BLaER1 treated with 17β-estradiol and CSF1 and Interleukin-3, amounts not matched to agents 10 nM and 100 nM (cell line): Measurements from ENCODE around the gene CTNNA1.

ENCODE experiments used
- H3K27ac ChIP-seq, 11 experiments: shearing (Covaris generic); formaldehyde crosslinking; 2 replicates each; pipeline ENCODE4 v1.8.1; 2022
- H3K27me3 ChIP-seq, 11 experiments: shearing (Covaris generic); formaldehyde crosslinking; 2 replicates each; pipeline ENCODE4 v1.8.1; 2022
- H3K36me3 ChIP-seq, 11 experiments: shearing (Covaris generic); formaldehyde crosslinking; 2 replicates each; pipeline ENCODE4 v1.8.1; 2022
- H3K4me1 ChIP-seq, 10 experiments: shearing (Covaris generic); formaldehyde crosslinking; 2 replicates each; pipeline ENCODE4 v1.8.1; 2022
- H3K4me2 ChIP-seq, 11 experiments: shearing (Covaris generic); formaldehyde crosslinking; 2 replicates each; pipeline ENCODE4 v1.8.1; 2022
- H3K4me3 ChIP-seq, 10 experiments: shearing (Covaris generic); formaldehyde crosslinking; 2 replicates each; pipeline ENCODE4 v1.8.1; 2022
- H3K9ac ChIP-seq, 11 experiments: shearing (Covaris generic); formaldehyde crosslinking; 2 replicates each; pipeline ENCODE4 v1.8.1; 2022
- H3K9me3 ChIP-seq, 11 experiments: shearing (Covaris generic); formaldehyde crosslinking; replicated peaks in 1 of 11; 2 replicates each; pipeline ENCODE4 v1.8.1; 2022
- H4K20me1 ChIP-seq, 11 experiments: shearing (Covaris generic); formaldehyde crosslinking; 2 replicates each; pipeline ENCODE4 v1.8.1; 2022
- Cebpa-rat ChIP-seq, 11 experiments: shearing (Covaris generic); IDR thresholded peaks; 2 replicates each; pipeline ENCODE4 v1.8.1; 2022

Gene CTNNA1

DNA sequence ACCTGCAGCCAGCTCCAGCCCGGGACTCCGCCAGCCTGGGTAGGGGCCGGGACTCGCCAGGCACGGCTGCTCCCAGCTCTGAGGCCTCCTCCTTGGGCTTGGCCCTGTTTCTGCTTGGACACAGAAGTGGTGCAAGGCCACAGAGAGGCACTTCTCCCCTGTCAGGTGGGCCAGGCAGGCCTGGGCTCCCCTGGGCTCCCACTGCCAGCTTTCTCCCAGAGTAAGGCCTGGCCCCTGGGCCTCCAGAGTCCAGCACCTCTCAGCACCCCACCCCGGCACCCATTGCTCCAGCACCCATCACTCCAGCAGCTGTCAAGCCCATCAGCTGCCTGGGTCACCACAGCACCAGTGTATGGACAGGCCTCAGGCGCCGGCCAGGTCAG, 193.0 kb downstream of the CTNNA1 start:
- no peak for TF ChIP-seq Cebpa-rat (IDR thresholded peaks at IDR 0.05)
- H3K4me3 ChIP-seq = no peak overlapping the region
- no peaks in the 10 kb centered on the region for H3K9me3 ChIP-seq
- H3K27ac ChIP-seq = peak overlapping the region in 1 of 11 experiments; percentile 12; a peak in 2 of 22 replicates
- no peak overlapping the region for H3K9ac ChIP-seq
- H3K36me3 ChIP-seq = peaks cover 0 to 48% (median 14%) of the 10 kb centered on the region in 11 experiments; a peak in 13 of 22 replicates
- H3K4me1 ChIP-seq = peaks cover 18 to 96% (median 80%) of the 10 kb centered on the region in 10 experiments
- peak overlapping the region in 1 of 11 experiments; percentile 15; a peak in 1 of 22 replicates for H3K4me2 ChIP-seq
- H3K27me3 ChIP-seq = no peaks in the 10 kb centered on the region
- peaks cover 0 to 30% (median 16%) of the 10 kb centered on the region in 11 experiments; a peak in 12 of 22 replicates for H4K20me1 ChIP-seq

GRCh38 chr5:138946831-138947560, 193.8 kb downstream of the CTNNA1 start:
- Histone ChIP-seq H3K4me3 (no peak overlapping the region), H3K4me1 (peaks cover 25 to 99% (median 84%) of the 10 kb centered on the region in 10 experiments), H3K4me2 (peak overlapping the region in 5 of 11 experiments; percentile 28 to 68 (median 59); a peak in 4 of 22 replicates), H3K27ac (no peak overlapping the region), H4K20me1 (peaks cover 0 to 30% (median 18%) of the 10 kb centered on the region in 11 experiments; a peak in 12 of 22 replicates), H3K27me3 (no peaks in the 10 kb centered on the region), H3K9ac (no peak overlapping the region), H3K36me3 (peaks cover 0 to 49% (median 14%) of the 10 kb centered on the region in 11 experiments; a peak in 13 of 22 replicates), H3K9me3 (no peaks in the 10 kb centered on the region)
- no peak for TF ChIP-seq Cebpa-rat (IDR thresholded peaks at IDR 0.05)

GRCh38 chr5:138947780-138948179, 194.6 kb downstream of the CTNNA1 start:
- no peaks in the 10 kb centered on the region for H3K9me3 ChIP-seq
- no peak overlapping the region for H3K4me3 ChIP-seq
- no peak for TF ChIP-seq Cebpa-rat (IDR thresholded peaks at IDR 0.05)
- H3K4me1 ChIP-seq = peaks cover 33 to 99% (median 85%) of the 10 kb centered on the region in 10 experiments
- no peak overlapping the region for H3K27ac ChIP-seq
- H3K9ac ChIP-seq = 0 out of 22 replicates have a peak overlapping the region, but pooled peaks of 1 of the 11 experiments have one; percentile 27
- peak overlapping the region in 8 of 11 experiments; percentile 23 to 68 (median 57); a peak in 16 of 22 replicates for H3K4me2 ChIP-seq
- peaks cover 0 to 49% (median 14%) of the 10 kb centered on the region in 11 experiments; a peak in 13 of 22 replicates for H3K36me3 ChIP-seq
- H3K27me3 ChIP-seq = no peaks in the 10 kb centered on the region
- H4K20me1 ChIP-seq = peaks cover 0 to 30% (median 21%) of the 10 kb centered on the region in 11 experiments; a peak in 12 of 22 replicates

- no peak overlapping the region for H3K4me3 ChIP-seq
- H3K4me1 ChIP-seq = peaks cover 40 to 99% (median 85%) of the 10 kb centered on the region in 10 experiments
- no peak for TF ChIP-seq Cebpa-rat (IDR thresholded peaks at IDR 0.05)
- no peaks in the 10 kb centered on the region for H3K27me3 ChIP-seq
- no peak overlapping the region for H3K27ac ChIP-seq
- H4K20me1 ChIP-seq = peaks cover 0 to 30% (median 18%) of the 10 kb centered on the region in 11 experiments; a peak in 12 of 22 replicates
- H3K9me3 ChIP-seq = no peaks in the 10 kb centered on the region
- H3K4me2 ChIP-seq = peak overlapping the region in 8 of 11 experiments; percentile 23 to 68 (median 57); a peak in 15 of 22 replicates
- 0 out of 22 replicates have a peak overlapping the region, but pooled peaks of 1 of the 11 experiments have one; percentile 27 for H3K9ac ChIP-seq
- H3K36me3 ChIP-seq = peaks cover 0 to 49% (median 14%) of the 10 kb centered on the region in 11 experiments; a peak in 13 of 22 replicates
Observed at GRCh38 chr5:138948471-138949222, 195.4 kb downstream of the CTNNA1 start.

- no peak for TF ChIP-seq Cebpa-rat (IDR thresholded peaks at IDR 0.05)
- Histone ChIP-seq H3K4me2 (peak overlapping the region in 3 of 11 experiments; percentile 59 to 68 (median 59); a peak in 3 of 22 replicates), H3K27ac (no peak overlapping the region), H3K4me1 (peaks cover 40 to 99% (median 85%) of the 10 kb centered on the region in 10 experiments), H3K27me3 (no peaks in the 10 kb centered on the region), H3K36me3 (peaks cover 0 to 49% (median 14%) of the 10 kb centered on the region in 11 experiments; a peak in 13 of 22 replicates), H3K9me3 (no peaks in the 10 kb centered on the region), H4K20me1 (peaks cover 0 to 24% (median 12%) of the 10 kb centered on the region in 11 experiments; a peak in 8 of 22 replicates), H3K4me3 (no peak overlapping the region), H3K9ac (no peak overlapping the region)
Observed at GRCh38 chr5:138949223-138949574, 196.0 kb downstream of the CTNNA1 start.

DNA sequence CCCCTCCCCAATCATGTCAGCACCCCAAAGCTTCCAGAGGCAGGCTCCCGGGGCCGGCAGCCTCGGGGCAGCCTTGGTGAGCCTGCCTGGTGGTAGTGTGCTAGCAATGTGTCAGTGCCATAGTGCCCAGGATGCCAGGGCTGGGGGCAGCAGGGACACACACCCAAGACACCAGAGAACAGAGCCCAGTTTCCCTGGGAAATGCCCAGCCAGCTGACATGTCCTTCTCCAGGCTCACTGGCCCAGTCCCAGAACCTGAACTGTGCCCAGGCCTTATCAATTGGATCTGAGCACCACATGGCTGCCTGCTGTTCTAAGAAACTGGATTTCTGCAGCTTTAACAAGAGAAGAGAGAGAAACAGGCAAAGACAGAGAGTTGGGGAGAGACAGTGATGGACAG, 196.8 kb downstream of the CTNNA1 start:
- Histone ChIP-seq H3K9me3 (no peaks in the 10 kb centered on the region), H3K36me3 (peaks cover 0 to 49% (median 14%) of the 10 kb centered on the region in 11 experiments; a peak in 13 of 22 replicates)

GRCh38 chr5:138950421-138951031, 197.3 kb downstream of the CTNNA1 start:
- peak overlapping the region in 9 of 11 experiments; percentile 18 to 86 (median 79); a peak in 17 of 22 replicates for H3K4me2 ChIP-seq
- peaks cover 42 to 99% (median 85%) of the 10 kb centered on the region in 10 experiments for H3K4me1 ChIP-seq
- H3K36me3 ChIP-seq = peaks cover 0 to 50% (median 14%) of the 10 kb centered on the region in 11 experiments; a peak in 13 of 22 replicates
- H3K9me3 ChIP-seq = no peaks in the 10 kb centered on the region
- no peaks in the 10 kb centered on the region for H3K27me3 ChIP-seq
- no peak overlapping the region for H3K4me3 ChIP-seq
- peak overlapping the region in 4 of 11 experiments; percentile 18 to 41 (median 24); a peak in 4 of 22 replicates for H3K9ac ChIP-seq
- peaks cover 0 to 13% (median 0%) of the 10 kb centered on the region in 11 experiments; a peak in 4 of 22 replicates for H4K20me1 ChIP-seq
- no peak for TF ChIP-seq Cebpa-rat (IDR thresholded peaks at IDR 0.05)
- H3K27ac ChIP-seq = 0 out of 22 replicates have a peak overlapping the region, but pooled peaks of 2 of the 11 experiments have one; percentile 4 to 73

More for the DNA sequence above, 196.8 kb downstream of the CTNNA1 start:
- Histone ChIP-seq H4K20me1 (peaks cover 0 to 17% (median 4%) of the 10 kb centered on the region in 11 experiments; a peak in 5 of 22 replicates), H3K4me1 (peaks cover 40 to 99% (median 85%) of the 10 kb centered on the region in 10 experiments), H3K4me3 (no peak overlapping the region), H3K4me2 (peak overlapping the region in 8 of 11 experiments; percentile 77 to 86 (median 80); a peak in 13 of 22 replicates), H3K27ac (0 out of 22 replicates have a peak overlapping the region, but pooled peaks of 1 of the 11 experiments have one; percentile 4), H3K27me3 (no peaks in the 10 kb centered on the region), H3K9ac (peak overlapping the region in 2 of 11 experiments; percentile 18 to 41; a peak in 3 of 22 replicates)
- TF ChIP-seq Cebpa-rat (IDR thresholded peaks at IDR 0.05) = no peak
